GM21515 (cell line): ENCODE results near the gene FAAP20.

Source experiments
- ATAC-seq: cut with Tn5 transposase; IDR thresholded peaks from one replicate; pipeline ENCODE4 v1.9.1; 2021; ENCODE audit not compliant: unreplicated experiment

Gene FAAP20

GRCh38 chr1:2180297-2181245 is 14.0 kb downstream of the FAAP20 start:
- ATAC-seq, result no peak

GRCh38 chr1:2179283-2180013 is 15.1 kb downstream of the FAAP20 start:
- no peak for ATAC-seq

- ATAC-seq, result no peak
Observed at GRCh38 chr1:2178875-2179274, 15.7 kb downstream of the FAAP20 start.

- ATAC-seq, result no peak
Observed at GRCh38 chr1:2177946-2178538, 16.5 kb downstream of the FAAP20 start.

DNA sequence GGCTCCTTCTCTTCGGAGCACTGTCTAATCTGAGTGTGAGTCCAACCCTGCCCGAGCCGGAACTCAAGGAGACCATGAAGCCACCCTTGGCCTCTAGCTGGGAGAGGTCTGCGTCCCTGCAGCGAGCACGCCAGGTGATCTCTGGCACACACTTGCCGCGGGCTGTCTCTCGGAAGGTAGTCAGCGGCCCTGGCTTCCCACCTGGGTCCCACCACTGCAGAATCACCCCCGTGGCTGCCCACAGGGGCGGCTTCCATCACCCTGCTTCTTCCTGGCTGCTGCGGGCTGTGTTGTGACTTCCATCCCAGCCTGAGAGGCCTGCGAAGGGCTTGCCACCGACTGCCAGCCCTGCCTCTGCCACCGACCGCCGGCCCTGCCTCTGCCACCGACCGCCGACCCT is 17.0 kb downstream of the FAAP20 start:
- no peak for ATAC-seq

DNA sequence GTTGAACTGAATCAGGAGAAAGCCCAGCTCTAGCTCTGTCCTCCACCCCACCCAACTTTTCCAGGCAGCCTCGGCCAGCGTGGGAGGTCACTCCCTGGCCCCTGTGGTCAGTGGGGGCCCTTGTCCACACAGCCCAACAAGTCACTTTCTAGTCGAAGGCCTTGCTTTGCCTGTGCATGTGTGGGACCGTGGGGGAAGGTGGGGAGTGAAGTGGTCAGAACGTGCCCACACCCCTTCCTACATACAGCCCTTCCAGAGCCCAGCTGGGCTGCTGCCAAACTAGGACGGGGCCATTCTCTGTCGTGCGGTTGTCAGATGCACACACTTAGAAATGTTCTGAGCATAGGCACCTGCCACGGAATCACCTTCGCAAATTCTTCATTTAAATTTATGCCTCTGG is 18.0 kb downstream of the FAAP20 start:
- ATAC-seq, result no peak

DNA sequence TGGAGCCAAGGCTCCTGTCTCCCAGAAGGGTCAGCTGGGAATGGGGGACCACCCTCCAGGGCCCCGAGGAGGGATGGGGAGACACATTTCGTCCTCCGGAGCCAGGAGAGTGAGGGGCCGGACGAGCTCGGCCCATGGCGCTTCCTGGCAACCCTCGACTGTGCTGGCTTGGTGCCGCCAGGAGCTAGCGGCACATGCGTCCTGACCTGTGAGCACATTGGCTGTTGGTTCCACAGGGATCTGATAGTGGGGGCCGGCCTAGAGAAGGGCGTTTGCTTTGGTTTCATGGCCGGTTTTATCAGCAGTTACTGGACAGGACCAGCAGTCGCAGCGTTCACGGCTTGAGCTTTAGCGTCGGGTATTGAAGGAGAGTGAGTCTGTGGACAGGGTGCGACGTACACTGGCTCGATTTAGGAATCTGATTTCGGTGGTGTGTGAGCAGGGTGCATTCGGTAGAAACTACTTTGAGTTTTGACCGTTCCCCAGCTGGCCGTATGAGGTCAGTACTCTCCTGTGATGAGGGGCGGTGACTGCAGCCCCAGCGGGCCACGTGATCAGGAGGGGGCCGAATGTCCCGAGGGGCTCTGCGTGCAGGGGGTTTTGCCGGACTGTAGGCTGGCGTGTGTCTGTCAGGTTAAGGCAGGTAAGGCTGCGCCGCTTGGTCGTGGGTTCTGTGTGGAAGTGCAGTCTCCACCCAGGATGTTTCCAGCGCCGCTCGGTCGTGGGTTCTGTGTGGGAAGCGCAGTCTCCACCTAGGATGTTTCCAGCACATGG is 18.7 kb downstream of the FAAP20 start:
- no peak for ATAC-seq

- ATAC-seq, result no peak
Observed at GRCh38 chr1:2175055-2175414, 19.5 kb downstream of the FAAP20 start.

GRCh38 chr1:2174348-2175054 is 20.1 kb downstream of the FAAP20 start:
- ATAC-seq, result no peak

- ATAC-seq, result no peak
Observed at GRCh38 chr1:2173546-2174347, 20.8 kb downstream of the FAAP20 start.

- ATAC-seq, result no peak
Observed at GRCh38 chr1:2172551-2173146, 21.9 kb downstream of the FAAP20 start.

- ATAC-seq, result no peak
Observed at GRCh38 chr1:2172012-2172411, 22.6 kb downstream of the FAAP20 start.

GRCh38 chr1:2170211-2170610 is 24.4 kb downstream of the FAAP20 start:
- ATAC-seq, result no peak

DNA sequence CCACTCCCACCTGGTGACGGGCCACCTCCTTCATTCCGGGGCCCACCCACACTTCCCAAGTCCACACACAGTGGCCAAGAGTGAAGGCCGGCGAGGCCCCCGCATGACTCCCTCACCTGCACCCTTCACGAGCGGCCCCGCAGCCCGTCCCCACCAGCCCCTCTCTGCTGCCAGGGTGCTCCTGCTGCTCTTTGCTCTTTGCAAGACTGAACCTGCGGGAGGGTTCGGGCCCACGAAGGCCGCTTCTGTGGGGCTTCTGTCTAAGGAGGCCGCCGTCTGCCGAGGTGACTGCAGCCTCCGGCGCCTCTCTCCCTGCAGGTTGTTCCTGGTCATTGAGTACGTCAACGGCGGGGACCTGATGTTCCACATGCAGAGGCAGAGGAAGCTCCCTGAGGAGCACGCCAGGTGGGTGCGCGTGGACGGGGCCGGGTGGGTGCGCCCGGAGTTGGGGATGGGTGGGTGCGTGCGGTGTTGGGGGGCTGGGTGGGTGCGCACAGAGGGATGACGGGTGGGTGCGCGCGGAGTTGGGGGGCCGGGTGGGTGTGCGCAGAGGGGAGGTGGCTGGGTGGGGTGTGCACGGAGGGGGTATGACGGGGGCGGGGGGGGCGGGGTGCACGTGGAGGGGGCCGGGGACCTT is 25.3 kb downstream of the FAAP20 start:
- ATAC-seq, result no peak

GRCh38 chr1:2168535-2168934 is 26.0 kb downstream of the FAAP20 start:
- ATAC-seq, result no peak

GRCh38 chr1:2168090-2168489 is 26.5 kb downstream of the FAAP20 start:
- ATAC-seq, result no peak

DNA sequence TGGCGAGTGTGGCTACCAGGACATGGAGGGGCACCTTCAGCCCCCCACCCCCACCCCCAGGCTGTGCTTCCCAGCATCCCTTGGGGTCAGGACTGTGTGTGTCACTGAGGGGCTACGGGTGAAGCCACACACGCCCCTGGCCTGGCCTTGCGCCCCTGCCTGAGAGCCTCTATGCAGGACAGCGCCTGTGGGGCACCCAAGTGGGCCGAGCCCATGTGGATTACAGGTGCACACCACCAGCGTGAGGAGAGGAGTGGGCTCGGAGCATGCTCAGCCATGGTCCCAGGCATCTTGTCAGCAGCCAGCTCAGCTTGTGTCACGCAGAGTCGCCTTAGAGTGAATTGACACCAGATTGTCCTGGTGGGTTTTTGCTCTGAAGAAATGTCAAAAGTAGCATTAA is 27.9 kb downstream of the FAAP20 start:
- no peak for ATAC-seq

DNA sequence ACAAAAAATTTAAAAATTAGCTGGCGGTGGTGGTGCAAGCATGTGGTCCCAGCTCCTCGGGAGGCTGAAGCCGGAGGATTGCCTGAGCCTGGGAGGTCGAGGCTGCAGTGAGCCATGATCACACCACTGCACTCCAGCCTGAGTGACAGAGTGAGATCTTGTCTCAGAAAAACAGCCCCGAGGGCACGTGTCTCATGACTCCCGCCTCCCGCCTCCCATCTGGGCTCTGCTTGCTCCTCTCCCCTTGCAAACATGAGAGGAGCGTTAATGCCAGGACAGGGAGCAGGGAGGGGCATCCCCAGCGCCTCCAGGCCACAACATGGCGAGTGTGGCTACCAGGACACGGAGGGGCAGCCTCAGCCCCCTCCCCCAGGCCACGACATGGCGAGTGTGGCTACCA is 28.3 kb downstream of the FAAP20 start:
- no peak for ATAC-seq

DNA sequence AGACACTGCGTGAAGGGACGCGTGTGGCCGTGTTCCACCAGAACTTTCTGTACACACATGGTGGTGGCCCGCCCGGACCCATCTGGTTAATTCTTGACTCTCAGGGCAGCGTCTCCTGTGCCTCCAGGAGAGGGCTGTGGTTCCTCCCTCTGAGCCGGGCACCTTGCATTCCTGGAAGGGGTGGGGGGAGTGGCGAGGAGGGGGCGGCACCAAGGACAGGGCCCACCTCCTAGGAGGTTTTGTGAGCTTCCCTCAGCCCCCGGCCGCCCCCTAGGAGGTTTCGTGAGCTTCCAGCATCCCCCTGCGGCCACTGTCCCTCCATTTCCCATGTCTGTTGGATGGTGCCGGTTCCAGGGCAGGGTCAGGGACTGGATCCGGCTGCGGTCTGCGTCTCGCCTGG is 28.9 kb downstream of the FAAP20 start:
- no peak for ATAC-seq
